Posterior vena cava (tissue), 2 donors: ENCODE measurements around the gene DCLRE1B. TPM values are rescaled to one million over a fixed set of nuclear protein-coding genes. Genes with fewer than 3 reads are reported as not detected.

Source experiments
- DNase-seq: peaks from one replicate; pipeline ENCODE4 v3.0.0-alpha.2; 2020; ENCODE audit warnings: low spot score
- intact Hi-C, 2 donors: fragments of 100-400 bp; cut with DNase I; formaldehyde crosslinking; loops; one replicate each; pipeline versions ENCODE4 v1.14.1 to v1.14.2; 2022 to 2023
- total RNA-seq, 2 donors: library from RNA; stranded (reverse); fragmentation: NEBNext Ultra II Directional; extraction: Animal tissue kit (Norgen Biotek cat#: 25700); gene quantifications; one replicate each; pipeline ENCODE4 v1.2.1, GENCODE V29; 2021
- donor health status: DM: yes; HTN: yes; CAD: no.
- donor health status: DM: yes; HTN: yes; CAD: no.

Gene DCLRE1B
- total RNA-seq, 2 donors from 2014 or later = 5.3 to 5.5 TPM

DNA sequence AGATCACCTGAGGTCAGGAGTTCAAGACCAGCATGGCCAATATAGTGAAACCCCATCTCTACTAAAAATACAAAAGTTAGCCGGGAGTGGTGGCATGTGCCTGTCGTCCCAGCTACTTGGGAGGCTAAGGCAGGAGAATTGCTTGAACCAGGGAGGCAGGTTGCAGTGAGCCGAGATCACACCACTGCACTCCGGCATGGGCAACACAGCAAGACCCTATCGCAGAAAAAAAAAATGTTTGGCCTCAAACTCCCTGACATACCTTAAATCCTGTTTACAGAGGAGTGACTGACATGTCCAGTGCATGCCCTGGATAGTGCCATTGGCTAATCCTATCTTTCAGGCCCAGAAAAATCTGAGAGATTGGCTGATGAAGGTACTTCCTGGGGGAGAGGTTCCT, 11.8 kb downstream of the DCLRE1B start:
- intact Hi-C loops = no loop called here
- DNase-seq = no peak

- no peak for DNase-seq
- intact Hi-C loops = no loop called here
Observed at GRCh38 chr1:113917400-113918082, 12.4 kb downstream of the DCLRE1B start.

DNA sequence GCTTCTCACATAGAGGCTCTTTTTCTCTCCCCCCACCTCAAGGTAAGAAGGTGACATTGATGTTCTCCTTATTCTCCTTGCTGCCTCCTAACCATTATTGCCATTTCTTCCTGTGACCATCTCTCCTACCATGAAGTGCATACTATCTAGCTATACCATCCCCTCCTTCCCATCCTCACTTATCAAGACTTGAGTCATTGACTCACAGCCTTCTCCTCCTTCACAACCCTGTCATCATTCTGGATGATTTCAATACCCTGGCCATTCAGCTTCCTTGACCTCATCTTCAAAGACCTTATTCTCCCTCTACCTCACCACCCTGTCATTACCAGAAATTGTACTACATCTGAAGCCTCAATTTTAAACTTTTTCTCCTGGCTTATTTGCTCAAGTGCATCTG, 13.1 kb downstream of the DCLRE1B start:
- DNase-seq = no peak
- intact Hi-C loops = no loop called here

GRCh38 chr1:113922957-113923356, 17.8 kb downstream of the DCLRE1B start:
- DNase-seq = no peak
- intact Hi-C loops = no loop called here

DNA sequence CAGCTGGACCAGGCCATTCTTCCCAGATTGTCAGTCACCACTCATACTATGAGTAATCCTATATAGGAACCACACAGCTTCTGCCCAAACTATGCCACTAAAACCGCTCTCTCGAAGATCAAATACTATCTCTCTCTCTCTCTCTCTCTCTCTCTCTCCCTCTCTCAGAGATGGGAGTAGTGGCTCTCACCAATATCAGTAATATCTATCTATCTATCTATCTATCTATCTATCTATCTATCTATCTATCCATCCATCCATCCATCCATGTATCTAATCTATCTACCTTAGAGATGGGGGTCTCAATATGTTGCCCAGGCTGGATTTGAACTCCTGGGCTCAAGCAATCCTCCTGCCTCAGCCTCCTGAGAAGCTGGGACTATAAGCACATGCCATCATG, 19.3 kb downstream of the DCLRE1B start:
- intact Hi-C loops = no loop called here
- no peak for DNase-seq

- DNase-seq = no peak
- intact Hi-C loops = loop anchor here in 1 of 2 donors (2.0 kb wide), 1 partner anchor 24 kb away; the partner anchor contains the start of genes AP4B1 and DCLRE1B
Observed at GRCh38 chr1:113928187-113928930, 23.2 kb downstream of the DCLRE1B start.

DNA sequence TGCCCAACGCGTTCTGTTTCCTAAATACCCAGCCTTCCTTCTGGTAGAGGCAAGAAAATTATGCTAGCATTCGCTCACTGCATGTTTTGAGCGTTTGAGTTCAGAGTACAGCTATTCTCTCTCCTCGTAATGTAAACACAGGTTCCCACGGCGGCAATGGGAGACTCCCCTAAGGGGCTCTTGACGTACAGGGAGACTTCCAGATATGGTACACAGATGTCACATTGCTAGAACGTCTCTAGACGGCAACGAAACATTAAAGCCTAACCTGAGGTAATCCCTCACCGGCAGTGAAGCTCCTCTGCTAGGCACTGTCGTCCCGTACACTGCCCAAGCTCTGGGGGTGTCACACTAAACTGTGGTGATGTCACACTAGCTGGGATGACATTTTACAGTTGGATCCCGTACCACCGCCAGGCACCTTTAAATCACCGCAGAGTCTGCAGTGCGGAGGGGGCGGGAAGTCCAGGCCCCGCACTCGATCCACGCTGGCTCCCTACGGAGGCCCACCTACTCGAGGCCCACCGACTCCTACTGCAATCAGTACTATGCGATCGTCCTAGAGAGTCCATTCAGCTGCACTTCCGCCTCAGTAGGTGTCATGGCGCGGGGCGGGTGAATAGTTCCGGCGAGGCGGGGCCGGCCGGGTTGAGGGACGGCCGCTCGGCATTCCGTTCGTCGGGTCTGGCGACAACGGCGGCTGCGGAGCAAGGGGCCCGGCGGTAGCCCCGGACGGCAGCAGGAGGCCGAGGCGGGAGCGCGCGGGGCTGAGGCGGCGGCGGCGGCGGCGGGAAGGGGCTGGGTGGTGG, 24.0 kb downstream of the DCLRE1B start, which contains the start of gene HIPK1:
HIPK1 (plus strand) TSS at position 384 of the 809 bp plus-strand sequence.
- intact Hi-C loops = loop anchor here in 1 of 2 donors (2.0 kb wide), 1 partner anchor 24 kb away; the partner anchor contains the start of genes AP4B1 and DCLRE1B
- peak; percentile 98 for DNase-seq

DNA sequence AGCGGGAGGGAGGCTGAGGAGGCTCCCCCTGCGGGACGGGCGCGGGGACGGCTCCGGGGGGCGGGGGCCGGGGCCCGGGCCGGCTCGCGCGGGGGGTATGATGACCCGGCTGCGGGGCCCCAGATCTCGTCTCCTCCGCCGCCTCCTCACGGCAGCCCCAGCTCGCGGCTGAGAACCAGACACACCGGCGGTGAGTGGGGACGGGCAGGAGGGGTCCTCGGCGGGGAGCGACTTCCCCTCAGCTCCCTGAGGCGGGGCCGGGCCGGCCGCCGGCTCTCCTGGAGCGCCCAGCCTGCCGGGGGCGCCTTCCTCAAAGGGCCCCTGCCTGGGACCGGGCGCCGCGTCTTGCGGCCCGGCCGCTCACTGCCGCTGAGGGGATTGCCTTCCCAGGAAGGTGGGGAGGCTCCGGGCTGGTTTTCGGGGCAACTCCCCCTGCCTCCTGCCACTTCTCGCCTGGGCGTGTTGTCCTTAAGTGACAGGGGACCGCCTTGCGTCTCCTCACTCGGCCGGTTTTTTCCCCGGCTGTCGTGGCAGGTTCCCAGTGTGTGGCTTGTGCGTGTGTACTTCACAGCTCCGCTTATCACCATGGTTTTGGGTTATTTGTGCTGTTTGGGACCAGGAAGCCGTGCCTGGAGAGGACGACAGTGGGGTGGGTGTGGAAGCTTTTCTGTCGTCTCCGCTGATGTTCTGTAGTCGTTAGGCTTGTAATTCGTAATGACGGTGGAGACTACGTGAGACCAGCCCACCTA, 24.8 kb downstream of the DCLRE1B start:
- intact Hi-C loops = loop anchor here in 1 of 2 donors (2.0 kb wide), 1 partner anchor 25 kb away; the partner anchor contains the start of genes AP4B1 and DCLRE1B
- peak; percentile 86 for DNase-seq

DNA sequence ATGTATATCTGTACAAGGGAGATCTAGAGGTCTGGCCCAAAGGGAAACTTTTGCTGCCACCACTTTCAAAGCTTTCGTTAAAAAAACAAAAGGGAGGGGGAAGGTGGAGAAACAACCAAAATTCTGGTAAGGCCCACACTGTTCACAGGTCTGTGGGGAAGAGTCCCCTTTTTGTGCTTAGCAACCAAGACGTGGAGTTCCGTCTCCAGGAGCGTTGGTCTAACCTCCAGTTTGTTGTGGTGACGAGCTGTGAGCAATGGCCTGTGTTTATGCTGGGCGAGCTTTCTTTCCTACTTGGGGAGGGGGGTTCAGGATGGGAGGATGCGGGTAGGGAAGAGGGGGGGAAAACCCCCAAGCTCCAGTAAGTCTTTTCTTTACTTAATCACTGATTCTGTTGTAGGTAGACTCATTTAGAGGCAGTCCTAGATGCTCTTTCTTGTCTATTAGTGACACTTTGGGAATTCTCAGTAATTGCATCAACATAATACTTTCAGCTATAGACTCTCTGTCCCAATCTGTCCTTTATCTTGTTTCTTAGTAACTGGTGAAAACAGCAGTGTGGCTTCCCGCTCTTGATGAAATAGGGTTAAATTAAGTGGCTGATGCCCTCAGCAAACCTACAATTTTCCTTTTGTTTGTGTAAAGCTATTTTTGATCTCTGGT, 25.5 kb downstream of the DCLRE1B start:
- intact Hi-C loops = no loop called here
- DNase-seq = no peak

DNA sequence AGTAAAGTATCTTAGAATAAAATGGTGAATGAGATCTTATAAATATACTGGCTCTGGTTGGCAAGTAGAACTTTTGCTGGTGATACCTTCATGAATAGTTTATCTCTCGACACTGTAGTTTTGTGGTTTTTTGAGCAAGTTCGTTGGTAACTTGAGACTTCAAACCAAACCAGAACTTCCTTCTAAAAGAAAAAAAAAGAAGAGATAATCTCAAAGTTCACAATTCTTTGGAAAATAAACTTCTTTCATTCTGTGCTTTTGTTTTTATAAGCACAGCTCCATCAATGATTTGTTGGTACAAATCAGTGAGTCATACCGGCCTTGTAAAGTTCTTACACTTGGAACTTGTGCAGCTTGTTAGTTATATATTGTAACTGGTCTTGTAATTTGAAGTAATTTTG, 26.3 kb downstream of the DCLRE1B start:
- no peak for DNase-seq
- intact Hi-C loops = no loop called here

DNA sequence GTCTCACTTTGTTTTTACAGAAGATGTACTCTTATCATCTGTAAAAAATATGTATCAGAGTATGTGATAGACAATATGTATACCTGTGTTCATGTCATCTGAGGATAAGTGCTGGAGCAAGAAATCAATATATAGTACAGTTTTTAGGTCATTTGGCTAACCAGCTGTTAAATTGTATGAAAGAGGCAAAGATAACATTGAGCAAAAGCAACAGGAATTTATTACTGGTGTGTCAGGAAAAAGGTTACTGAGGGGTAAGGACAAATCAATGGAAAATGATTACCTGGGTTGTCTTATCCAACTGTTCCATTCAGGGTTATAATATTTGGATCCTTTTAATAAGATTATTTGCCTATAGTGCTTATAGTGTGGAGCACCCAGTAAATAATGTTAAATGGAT, 28.9 kb downstream of the DCLRE1B start:
- intact Hi-C loops = no loop called here
- no peak for DNase-seq

DNA sequence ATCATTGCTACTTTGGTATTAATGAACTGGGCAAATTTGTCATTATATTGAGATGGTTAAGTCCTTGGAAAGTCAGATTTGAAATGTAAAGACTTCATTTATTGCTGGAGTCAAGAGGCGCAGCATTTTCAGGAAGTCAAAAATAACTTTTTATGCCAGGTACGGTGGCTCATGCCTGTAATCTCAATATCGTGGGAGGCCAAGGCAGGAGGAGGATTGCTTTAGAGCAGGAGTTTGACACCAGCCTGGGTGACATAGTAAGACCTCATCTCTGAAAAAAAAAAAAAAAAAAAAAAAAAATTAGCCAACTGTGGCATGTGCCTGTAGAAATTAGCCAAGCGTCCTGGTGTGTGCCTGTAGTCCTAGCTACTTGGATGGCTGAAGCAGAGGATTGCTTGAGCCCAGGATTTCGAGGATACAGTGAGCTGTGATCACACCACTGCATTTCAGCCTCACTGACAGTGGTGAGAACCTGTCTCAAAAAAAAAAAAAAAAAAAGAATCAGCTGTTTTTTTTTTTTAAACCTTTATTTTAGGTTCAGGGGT, 29.5 kb downstream of the DCLRE1B start:
- no peak for DNase-seq
- intact Hi-C loops = no loop called here

DNA sequence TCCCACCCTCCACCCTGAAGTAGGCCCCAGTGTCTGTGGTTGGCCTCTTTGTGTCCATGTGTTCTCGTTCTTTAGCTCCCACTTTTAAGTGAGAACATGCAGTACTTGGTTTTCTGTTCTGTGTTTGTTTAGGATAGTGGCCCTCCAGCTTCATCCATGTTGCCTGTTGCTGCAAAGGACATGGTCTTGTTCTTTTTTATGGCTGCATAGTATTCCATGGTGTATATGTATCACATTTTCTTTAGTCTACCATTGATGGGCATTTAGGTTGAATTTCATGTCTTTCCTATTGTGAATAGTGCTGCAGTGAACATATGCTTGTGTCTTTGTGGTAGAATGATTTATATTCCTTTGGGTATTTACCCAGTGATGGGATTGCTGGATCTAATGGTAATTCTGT, 30.1 kb downstream of the DCLRE1B start:
- intact Hi-C loops = no loop called here
- no peak for DNase-seq

DNA sequence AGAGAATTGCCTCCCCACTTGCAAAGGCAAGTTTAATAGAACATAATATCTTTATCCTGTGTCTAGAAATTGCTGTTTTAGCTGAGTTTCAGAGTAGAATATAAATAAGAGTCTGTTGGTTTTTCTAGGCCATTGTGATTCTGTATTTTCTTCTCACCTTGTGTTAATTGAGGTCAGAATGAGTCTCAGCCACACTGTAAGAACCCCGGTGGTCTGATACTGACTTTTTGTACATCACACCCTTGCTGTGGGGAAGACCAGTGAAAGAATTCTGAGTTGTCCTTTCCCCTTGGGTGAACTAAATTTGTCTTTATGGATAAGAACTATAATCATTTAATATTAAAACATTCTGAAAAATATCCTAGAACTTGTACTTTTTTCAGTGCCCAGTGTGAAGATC, 30.8 kb downstream of the DCLRE1B start:
- intact Hi-C loops = no loop called here

DNA sequence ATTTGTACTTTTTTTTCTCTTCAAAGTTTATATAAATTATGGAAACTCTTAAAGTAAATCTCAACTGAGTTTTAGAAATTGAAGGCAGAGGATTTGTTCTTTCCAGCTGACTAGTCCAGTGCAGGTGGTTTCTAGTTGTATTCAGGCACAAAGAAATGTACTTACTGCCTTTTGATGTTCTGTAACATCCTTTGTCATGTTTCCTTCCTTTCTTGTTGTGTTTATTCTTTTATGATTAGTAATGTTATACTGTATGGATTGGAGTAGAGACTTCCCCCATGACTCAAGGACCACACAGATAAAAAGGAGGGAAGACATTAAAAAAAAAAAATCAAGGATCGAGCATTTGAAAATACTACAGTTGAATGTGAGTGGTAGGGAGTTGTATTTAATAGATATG, 32.0 kb downstream of the DCLRE1B start:
- no peak for DNase-seq
- intact Hi-C loops = no loop called here

More for the DNA sequence above, 30.8 kb downstream of the DCLRE1B start:
- no peak for DNase-seq

- DNase-seq = no peak
- intact Hi-C loops = no loop called here
Observed at GRCh38 chr1:113938192-113938591, 33.1 kb downstream of the DCLRE1B start.

DNA sequence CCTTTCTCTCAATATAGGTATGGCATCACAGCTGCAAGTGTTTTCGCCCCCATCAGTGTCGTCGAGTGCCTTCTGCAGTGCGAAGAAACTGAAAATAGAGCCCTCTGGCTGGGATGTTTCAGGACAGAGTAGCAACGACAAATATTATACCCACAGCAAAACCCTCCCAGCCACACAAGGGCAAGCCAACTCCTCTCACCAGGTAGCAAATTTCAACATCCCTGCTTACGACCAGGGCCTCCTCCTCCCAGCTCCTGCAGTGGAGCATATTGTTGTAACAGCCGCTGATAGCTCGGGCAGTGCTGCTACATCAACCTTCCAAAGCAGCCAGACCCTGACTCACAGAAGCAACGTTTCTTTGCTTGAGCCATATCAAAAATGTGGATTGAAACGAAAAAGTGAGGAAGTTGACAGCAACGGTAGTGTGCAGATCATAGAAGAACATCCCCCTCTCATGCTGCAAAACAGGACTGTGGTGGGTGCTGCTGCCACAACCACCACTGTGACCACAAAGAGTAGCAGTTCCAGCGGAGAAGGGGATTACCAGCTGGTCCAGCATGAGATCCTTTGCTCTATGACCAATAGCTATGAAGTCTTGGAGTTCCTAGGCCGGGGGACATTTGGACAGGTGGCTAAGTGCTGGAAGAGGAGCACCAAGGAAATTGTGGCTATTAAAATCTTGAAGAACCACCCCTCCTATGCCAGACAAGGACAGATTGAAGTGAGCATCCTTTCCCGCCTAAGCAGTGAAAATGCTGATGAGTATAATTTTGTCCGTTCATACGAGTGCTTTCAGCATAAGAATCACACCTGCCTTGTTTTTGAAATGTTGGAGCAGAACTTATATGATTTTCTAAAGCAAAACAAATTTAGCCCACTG, 35.5 kb downstream of the DCLRE1B start:
- intact Hi-C loops = no loop called here
- no peak for DNase-seq

DNA sequence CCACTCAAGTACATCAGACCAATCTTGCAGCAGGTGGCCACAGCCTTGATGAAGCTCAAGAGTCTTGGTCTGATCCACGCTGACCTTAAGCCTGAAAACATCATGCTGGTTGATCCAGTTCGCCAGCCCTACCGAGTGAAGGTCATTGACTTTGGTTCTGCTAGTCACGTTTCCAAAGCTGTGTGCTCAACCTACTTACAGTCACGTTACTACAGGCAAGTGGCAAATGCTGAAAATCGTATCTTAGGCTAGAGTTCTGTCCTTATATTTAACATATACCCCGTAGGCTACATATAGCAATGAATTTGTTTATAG, 36.1 kb downstream of the DCLRE1B start:
- no peak for DNase-seq

More for the DNA sequence above, 36.1 kb downstream of the DCLRE1B start:
- intact Hi-C loops = no loop called here
